Measurements from ENCODE around the gene GLRX. TPM values are rescaled to one million over a fixed set of nuclear protein-coding genes. Genes with fewer than 3 reads are reported as not detected.
"Not testable (repeated sequence)": the region's sequence is repeated elsewhere in the genome, so short reads cannot be mapped to it uniquely, and the experiment has no call there.

The GLRX gene
- total RNA-seq, 2 donors from 2014 or later: 28.4 to 48.4 TPM

GRCh38 chr5:95858023-95858461 lies 35.5 kb upstream of the GLRX start:
- no peak for ATAC-seq
- no peaks in the 10 kb centered on the region for H3K9me3 Mint-ChIP-seq
- no peaks in the 10 kb centered on the region for H3K36me3 Mint-ChIP-seq
- no peak for DNase-seq (ENCODE audit: low spot score in 2 of 2)
- H3K27ac Mint-ChIP-seq: peak overlapping the region in 1 of 2 donors; percentile 93

GRCh38 chr5:95857185-95857945 lies 34.8 kb upstream of the GLRX start:
- Mint-ChIP-seq H3K36me3 (no peaks in the 10 kb centered on the region), H3K27ac (no peak overlapping the region), H3K9me3 (no peaks in the 10 kb centered on the region)
- DNase-seq (ENCODE audit: low spot score in 2 of 2): no peak
- ATAC-seq: no peak

GRCh38 chr5:95856501-95856981 lies 34.0 kb upstream of the GLRX start:
- DNase-seq (ENCODE audit: low spot score in 2 of 2) (no peak), ATAC-seq (no peak)
- Mint-ChIP-seq H3K36me3 (no peaks in the 10 kb centered on the region), H3K9me3 (no peaks in the 10 kb centered on the region), H3K27ac (no peak overlapping the region)

GRCh38 chr5:95853490-95853889 lies 31.0 kb upstream of the GLRX start:
- DNase-seq (ENCODE audit: low spot score in 2 of 2) (no peak), ATAC-seq (no peak)
- H3K9me3 Mint-ChIP-seq: no peaks in the 10 kb centered on the region
- no peaks in the 10 kb centered on the region for H3K36me3 Mint-ChIP-seq
- no peak overlapping the region for H3K27ac Mint-ChIP-seq

- H3K36me3 Mint-ChIP-seq: no peaks in the 10 kb centered on the region
- no peak overlapping the region for H3K27ac Mint-ChIP-seq
- DNase-seq (ENCODE audit: low spot score in 2 of 2) (no peak), ATAC-seq (no peak)
- no peaks in the 10 kb centered on the region for H3K9me3 Mint-ChIP-seq
Measured at GRCh38 chr5:95852567-95852966, 30.0 kb upstream of the GLRX start.

GRCh38 chr5:95851141-95851540 lies 28.6 kb upstream of the GLRX start:
- not testable (repeated sequence) for H3K36me3 Mint-ChIP-seq; DNase-seq (ENCODE audit: low spot score in 2 of 2); H3K27ac Mint-ChIP-seq; ATAC-seq; H3K9me3 Mint-ChIP-seq

GRCh38 chr5:95850391-95850894 lies 27.9 kb upstream of the GLRX start:
- Mint-ChIP-seq H3K9me3 (no peaks in the 10 kb centered on the region), H3K36me3 (no peaks in the 10 kb centered on the region), H3K27ac (no peak overlapping the region)
- ATAC-seq (peak in 1 of 2 donors; percentile 61), DNase-seq (ENCODE audit: low spot score in 2 of 2) (no peak)

GRCh38 chr5:95848701-95849100 lies 26.2 kb upstream of the GLRX start:
- no peaks in the 10 kb centered on the region for H3K9me3 Mint-ChIP-seq
- DNase-seq (ENCODE audit: low spot score in 2 of 2) (no peak), ATAC-seq (no peak)
- no peaks in the 10 kb centered on the region for H3K36me3 Mint-ChIP-seq
- no peak overlapping the region for H3K27ac Mint-ChIP-seq

GRCh38 chr5:95847261-95847592 lies 24.7 kb upstream of the GLRX start:
- Mint-ChIP-seq H3K9me3 (no peaks in the 10 kb centered on the region), H3K27ac (no peak overlapping the region), H3K36me3 (no peaks in the 10 kb centered on the region)
- ATAC-seq (no peak), DNase-seq (ENCODE audit: low spot score in 2 of 2) (no peak)

- peak; percentile 21 to 36 for ATAC-seq
- Mint-ChIP-seq H3K36me3 (no peaks in the 10 kb centered on the region), H3K27ac (no peak overlapping the region), H3K9me3 (no peaks in the 10 kb centered on the region)
- DNase-seq (ENCODE audit: low spot score in 2 of 2): peak in 1 of 2 donors; percentile 65
Measured at GRCh38 chr5:95846554-95847260, 24.2 kb upstream of the GLRX start.

- no peak for ATAC-seq
- no peaks in the 10 kb centered on the region for H3K9me3 Mint-ChIP-seq
- no peak for DNase-seq (ENCODE audit: low spot score in 2 of 2)
- H3K36me3 Mint-ChIP-seq: no peaks in the 10 kb centered on the region
- H3K27ac Mint-ChIP-seq: no peak overlapping the region
Measured at GRCh38 chr5:95845391-95845790, 22.9 kb upstream of the GLRX start.

GRCh38 chr5:95843733-95844223 lies 21.3 kb upstream of the GLRX start:
- Mint-ChIP-seq H3K36me3 (no peaks in the 10 kb centered on the region), H3K9me3 (no peaks in the 10 kb centered on the region), H3K27ac (peak overlapping the region; percentile 75 to 89)
- DNase-seq (ENCODE audit: low spot score in 2 of 2) (no peak), ATAC-seq (no peak)

GRCh38 chr5:95842854-95843544 lies 20.5 kb upstream of the GLRX start:
- H3K36me3 Mint-ChIP-seq: no peaks in the 10 kb centered on the region
- H3K27ac Mint-ChIP-seq: peak overlapping the region; percentile 75 to 89
- no peaks in the 10 kb centered on the region for H3K9me3 Mint-ChIP-seq
- ATAC-seq (peak; percentile 87 to 93), DNase-seq (ENCODE audit: low spot score in 2 of 2) (peak; percentile 47 to 86)

GRCh38 chr5:95841914-95842812 lies 19.6 kb upstream of the GLRX start:
- no peak overlapping the region for H3K27ac Mint-ChIP-seq
- no peak for DNase-seq (ENCODE audit: low spot score in 2 of 2)
- no peaks in the 10 kb centered on the region for H3K9me3 Mint-ChIP-seq
- no peaks in the 10 kb centered on the region for H3K36me3 Mint-ChIP-seq
- no peak for ATAC-seq

- Mint-ChIP-seq H3K9me3 (no peaks in the 10 kb centered on the region), H3K36me3 (no peaks in the 10 kb centered on the region), H3K27ac (no peak overlapping the region)
- ATAC-seq (no peak), DNase-seq (ENCODE audit: low spot score in 2 of 2) (no peak)
Measured at GRCh38 chr5:95840956-95841705, 18.6 kb upstream of the GLRX start.
